Astrocyte (in vitro differentiated cells and primary cell): ENCODE data around the gene FNDC3B. TPM values are rescaled to one million over a fixed set of nuclear protein-coding genes. Genes with fewer than 3 reads are reported as not detected.

ENCODE experiments used
- DNase-seq: peaks from one replicate; pipeline ENCODE4 v3.0.0-alpha.2; 2010; ENCODE audit warnings: low read depth
- FAIRE-seq: peaks from 2 replicates; lab custom pipeline; 2011; peaks lifted over from hg19 to GRCh38; lab: Jason Lieb, UNC
- H2AFZ ChIP-seq: 2 replicates; pipeline ENCODE4 v1.6.0; 2012; ENCODE audit warnings: low read depth, low read length, inconsistent platforms
- H3K27ac ChIP-seq: 2 replicates; pipeline ENCODE4 v1.5.1; 2011; ENCODE audit warnings: low read depth, low read length, inconsistent platforms
- H3K27me3 ChIP-seq: 2 replicates; pipeline ENCODE4 v1.6.0; 2011; ENCODE audit warnings: low read length, inconsistent platforms; ENCODE audit not compliant: insufficient read depth
- H3K36me3 ChIP-seq: 2 replicates; pipeline ENCODE4 v1.5.1; 2011; ENCODE audit warnings: low read length, inconsistent platforms; ENCODE audit not compliant: insufficient read depth
- H3K4me1 ChIP-seq: 2 replicates; pipeline ENCODE4 v1.5.1; 2011; ENCODE audit warnings: low read length, inconsistent platforms; ENCODE audit not compliant: insufficient read depth
- H3K4me2 ChIP-seq: 2 replicates; pipeline ENCODE4 v1.6.0; 2012; ENCODE audit warnings: low read length, inconsistent platforms
- H3K4me3 ChIP-seq: 2 replicates; pipeline ENCODE4 v1.5.1; 2011; ENCODE audit warnings: low read depth, mild to moderate bottlenecking, low read length, inconsistent platforms; ENCODE audit not compliant: insufficient read depth
- H3K79me2 ChIP-seq: 2 replicates; pipeline ENCODE4 v1.6.0; 2012; ENCODE audit warnings: mild to moderate bottlenecking, low read length, inconsistent platforms; ENCODE audit not compliant: insufficient read depth
- H3K9ac ChIP-seq: 2 replicates; pipeline ENCODE4 v1.6.0; 2012; ENCODE audit warnings: mild to moderate bottlenecking, low read length, inconsistent platforms
- H3K9me3 ChIP-seq: 2 replicates; pipeline ENCODE4 v1.5.1; 2012; ENCODE audit warnings: low read depth, mild to moderate bottlenecking, low read length, inconsistent platforms; ENCODE audit not compliant: insufficient read depth
- H4K20me1 ChIP-seq: 2 replicates; pipeline ENCODE4 v1.6.0; 2012; ENCODE audit warnings: low read length, inconsistent platforms; ENCODE audit not compliant: insufficient read depth
- H3K27ac Mint-ChIP-seq: one replicate; pipeline ENCODE4 v1.8.0; 2021; ENCODE audit warnings: mild to moderate bottlenecking, mixed read lengths; ENCODE audit not compliant: unreplicated experiment
- H3K27me3 Mint-ChIP-seq: one replicate; pipeline ENCODE4 v1.8.0; 2021; ENCODE audit warnings: low read depth, mixed read lengths; ENCODE audit not compliant: unreplicated experiment
- H3K36me3 Mint-ChIP-seq: one replicate; pipeline ENCODE4 v1.8.0; 2021; ENCODE audit warnings: low read depth, mixed read lengths; ENCODE audit not compliant: unreplicated experiment
- H3K4me1 Mint-ChIP-seq: one replicate; pipeline ENCODE4 v1.8.0; 2021; ENCODE audit warnings: low read depth, mixed read lengths; ENCODE audit not compliant: unreplicated experiment
- H3K4me3 Mint-ChIP-seq: one replicate; pipeline ENCODE4 v1.8.0; 2021; ENCODE audit warnings: mild to moderate bottlenecking, moderate library complexity, mixed read lengths; ENCODE audit not compliant: unreplicated experiment
- H3K9me3 Mint-ChIP-seq: one replicate; pipeline ENCODE4 v1.8.0; 2021; ENCODE audit warnings: mild to moderate bottlenecking, mixed read lengths; ENCODE audit not compliant: unreplicated experiment
- EZH2 ChIP-seq: IDR thresholded peaks from 2 replicates; pipeline ENCODE4 v1.6.1; 2012; ENCODE audit warnings: mild to moderate bottlenecking, low read length, inconsistent platforms; ENCODE audit not compliant: insufficient read depth
- total RNA-seq: library from RNA; stranded (reverse); gene quantifications from 2 replicates; pipeline ENCODE4 v1.2.1, GENCODE V29; 2021
- TF ChIP-seq, protein P1 (sequence below): IDR thresholded peaks from 2 replicates; pipeline ENCODE4 v1.5.1; 2011; ENCODE audit warnings: low read depth, mild to moderate bottlenecking, inconsistent platforms, low read length, moderate library complexity; ENCODE audit not compliant: insufficient read depth

Gene FNDC3B
- total RNA-seq, 1 donor from 2014 or later, result 327 TPM

DNA sequence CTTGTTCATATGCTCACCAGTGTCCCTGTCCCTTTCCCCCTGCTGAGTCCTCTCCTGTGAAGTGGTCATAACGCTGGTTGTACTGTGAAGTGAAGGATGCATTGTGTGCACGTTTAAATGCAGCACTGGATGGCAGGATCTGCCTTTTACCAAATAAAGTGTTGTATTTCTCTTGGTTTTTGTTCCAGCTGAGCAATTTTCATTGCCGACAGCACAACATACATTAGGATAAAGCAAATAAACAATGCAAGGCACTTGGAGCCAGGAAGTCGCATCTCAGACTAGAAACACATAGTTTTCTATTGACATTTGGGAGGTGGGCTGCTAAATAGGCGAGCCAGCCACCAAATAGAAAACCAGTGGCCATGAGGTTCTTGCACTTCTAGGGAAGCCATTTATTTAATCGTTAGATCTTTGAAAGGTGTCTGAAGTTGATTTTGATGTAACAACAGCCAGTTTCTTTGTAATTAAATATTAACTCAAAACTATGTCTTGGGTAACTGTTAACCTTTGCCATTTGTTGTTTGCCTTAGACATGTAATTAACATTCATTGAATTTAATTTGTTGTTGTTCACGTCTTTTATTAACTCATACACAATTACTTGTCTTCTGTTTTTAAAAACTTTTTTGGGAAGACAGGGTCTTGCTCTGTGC is 185.3 kb downstream of the FNDC3B start:
- no peaks in the 10 kb centered on the region for H3K9me3 ChIP-seq
- Mint-ChIP-seq H3K4me1 (peaks cover 60% of the 10 kb centered on the region), H3K27ac (no peak overlapping the region)

DNA sequence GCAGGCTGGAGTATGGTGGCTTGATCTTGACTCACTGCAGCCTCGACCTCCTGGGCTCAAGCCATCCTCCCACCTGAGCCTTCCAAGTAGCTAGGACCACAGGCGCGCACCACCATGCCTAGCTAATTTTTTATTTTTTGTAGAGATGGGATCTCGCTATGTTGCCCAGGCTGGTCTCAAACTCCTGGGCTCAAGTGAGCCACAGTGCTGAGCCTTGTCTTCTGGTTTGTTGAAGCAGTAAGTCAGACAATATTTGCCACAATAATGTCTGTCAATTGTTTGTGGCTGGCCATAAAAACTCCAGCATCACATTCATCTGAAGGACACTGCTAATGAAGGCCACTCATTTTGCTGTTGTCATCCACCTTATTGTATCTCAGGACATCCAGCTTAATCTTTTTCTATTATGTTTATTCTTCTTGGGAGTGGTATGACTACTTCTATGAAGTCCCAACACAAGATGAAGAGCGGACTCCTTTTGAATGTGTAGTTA is 185.9 kb downstream of the FNDC3B start:
- no peak overlapping the region for H3K27ac ChIP-seq
- no peak for FAIRE-seq
- no peaks in the 10 kb centered on the region for H3K9me3 ChIP-seq
- peaks cover 20% of the 10 kb centered on the region for H3K36me3 ChIP-seq
- TF ChIP-seq EZH2, result no peak
- TF ChIP-seq, protein P1, sequence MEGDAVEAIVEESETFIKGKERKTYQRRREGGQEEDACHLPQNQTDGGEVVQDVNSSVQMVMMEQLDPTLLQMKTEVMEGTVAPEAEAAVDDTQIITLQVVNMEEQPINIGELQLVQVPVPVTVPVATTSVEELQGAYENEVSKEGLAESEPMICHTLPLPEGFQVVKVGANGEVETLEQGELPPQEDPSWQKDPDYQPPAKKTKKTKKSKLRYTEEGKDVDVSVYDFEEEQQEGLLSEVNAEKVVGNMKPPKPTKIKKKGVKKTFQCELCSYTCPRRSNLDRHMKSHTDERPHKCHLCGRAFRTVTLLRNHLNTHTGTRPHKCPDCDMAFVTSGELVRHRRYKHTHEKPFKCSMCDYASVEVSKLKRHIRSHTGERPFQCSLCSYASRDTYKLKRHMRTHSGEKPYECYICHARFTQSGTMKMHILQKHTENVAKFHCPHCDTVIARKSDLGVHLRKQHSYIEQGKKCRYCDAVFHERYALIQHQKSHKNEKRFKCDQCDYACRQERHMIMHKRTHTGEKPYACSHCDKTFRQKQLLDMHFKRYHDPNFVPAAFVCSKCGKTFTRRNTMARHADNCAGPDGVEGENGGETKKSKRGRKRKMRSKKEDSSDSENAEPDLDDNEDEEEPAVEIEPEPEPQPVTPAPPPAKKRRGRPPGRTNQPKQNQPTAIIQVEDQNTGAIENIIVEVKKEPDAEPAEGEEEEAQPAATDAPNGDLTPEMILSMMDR, result no peak
- peaks cover 50% of the 10 kb centered on the region for H4K20me1 ChIP-seq
- no peak overlapping the region for H3K4me3 ChIP-seq
- peaks cover 55% of the 10 kb centered on the region for H3K4me1 Mint-ChIP-seq
- no peak overlapping the region for H3K27ac Mint-ChIP-seq
- H3K4me3 Mint-ChIP-seq, result no peak overlapping the region
- no peak for DNase-seq
- H3K27me3 Mint-ChIP-seq, result no peaks in the 10 kb centered on the region
- peaks cover 33% of the 10 kb centered on the region for H3K4me1 ChIP-seq
- H2AFZ ChIP-seq, result no peak overlapping the region
- H3K9me3 Mint-ChIP-seq, result no peaks in the 10 kb centered on the region
- peaks cover 11% of the 10 kb centered on the region for H3K36me3 Mint-ChIP-seq
- no peak overlapping the region for H3K9ac ChIP-seq
- no peak overlapping the region for H3K4me2 ChIP-seq
- H3K79me2 ChIP-seq, result peaks cover 81% of the 10 kb centered on the region
- no peaks in the 10 kb centered on the region for H3K27me3 ChIP-seq

More for the DNA sequence above, 185.3 kb downstream of the FNDC3B start:
- TF ChIP-seq, protein P1, result no peak
- no peak for TF ChIP-seq EZH2
- Histone ChIP-seq H3K4me3 (no peak overlapping the region), H3K4me1 (peaks cover 33% of the 10 kb centered on the region), H3K27me3 (no peaks in the 10 kb centered on the region), H3K27ac (no peak overlapping the region), H3K36me3 (peaks cover 20% of the 10 kb centered on the region), H2AFZ (no peak overlapping the region), H3K4me2 (no peak overlapping the region), H3K9ac (no peak overlapping the region), H4K20me1 (peaks cover 56% of the 10 kb centered on the region), H3K79me2 (peaks cover 86% of the 10 kb centered on the region)
- no peaks in the 10 kb centered on the region for H3K27me3 Mint-ChIP-seq
- no peak for FAIRE-seq
- no peak for DNase-seq
- H3K4me3 Mint-ChIP-seq, result no peak overlapping the region
- H3K36me3 Mint-ChIP-seq, result peaks cover 11% of the 10 kb centered on the region
- no peaks in the 10 kb centered on the region for H3K9me3 Mint-ChIP-seq

DNA sequence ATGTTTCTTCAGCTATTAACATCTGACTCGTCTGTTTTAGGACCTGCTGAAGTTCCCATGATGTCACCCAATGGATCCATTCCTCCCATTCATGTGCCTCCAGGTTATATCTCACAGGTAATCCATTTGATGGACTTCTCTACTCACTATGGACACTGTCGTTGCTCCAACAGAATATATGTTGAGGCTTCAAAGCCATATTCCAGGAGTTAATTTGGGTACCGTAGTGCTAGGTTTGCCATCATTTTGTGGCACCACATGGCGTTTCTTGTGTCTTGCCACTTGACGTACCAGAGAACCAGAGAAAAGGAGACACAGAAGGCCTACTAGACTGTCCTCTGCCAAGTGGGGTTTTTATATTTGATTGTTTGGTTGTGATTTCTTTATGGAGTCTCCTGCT is 187.5 kb downstream of the FNDC3B start:
- no peak overlapping the region for H3K27ac Mint-ChIP-seq

More for the DNA sequence above, 187.5 kb downstream of the FNDC3B start:
- Mint-ChIP-seq H3K9me3 (no peaks in the 10 kb centered on the region), H3K4me1 (peaks cover 44% of the 10 kb centered on the region), H3K36me3 (peaks cover 15% of the 10 kb centered on the region), H3K27me3 (no peaks in the 10 kb centered on the region), H3K4me3 (no peak overlapping the region)
- Histone ChIP-seq H3K36me3 (peaks cover 28% of the 10 kb centered on the region), H3K9ac (no peak overlapping the region), H3K4me3 (no peak overlapping the region), H3K9me3 (no peaks in the 10 kb centered on the region), H3K27ac (no peak overlapping the region), H3K27me3 (no peaks in the 10 kb centered on the region), H3K4me2 (no peak overlapping the region), H4K20me1 (peaks cover 59% of the 10 kb centered on the region), H2AFZ (no peak overlapping the region), H3K79me2 (peaks cover 81% of the 10 kb centered on the region), H3K4me1 (peaks cover 19% of the 10 kb centered on the region)
- TF ChIP-seq, protein P1, result no peak
- TF ChIP-seq EZH2, result no peak
- no peak for FAIRE-seq
- DNase-seq, result no peak
